ENCODE data around the gene WSCD1. TPM values are rescaled to one million over a fixed set of nuclear protein-coding genes. Genes with fewer than 3 reads are reported as not detected.

The WSCD1 gene
- 1 to 10 TPM; 1.8 to 5.5 TPM for total RNA-seq

DNA sequence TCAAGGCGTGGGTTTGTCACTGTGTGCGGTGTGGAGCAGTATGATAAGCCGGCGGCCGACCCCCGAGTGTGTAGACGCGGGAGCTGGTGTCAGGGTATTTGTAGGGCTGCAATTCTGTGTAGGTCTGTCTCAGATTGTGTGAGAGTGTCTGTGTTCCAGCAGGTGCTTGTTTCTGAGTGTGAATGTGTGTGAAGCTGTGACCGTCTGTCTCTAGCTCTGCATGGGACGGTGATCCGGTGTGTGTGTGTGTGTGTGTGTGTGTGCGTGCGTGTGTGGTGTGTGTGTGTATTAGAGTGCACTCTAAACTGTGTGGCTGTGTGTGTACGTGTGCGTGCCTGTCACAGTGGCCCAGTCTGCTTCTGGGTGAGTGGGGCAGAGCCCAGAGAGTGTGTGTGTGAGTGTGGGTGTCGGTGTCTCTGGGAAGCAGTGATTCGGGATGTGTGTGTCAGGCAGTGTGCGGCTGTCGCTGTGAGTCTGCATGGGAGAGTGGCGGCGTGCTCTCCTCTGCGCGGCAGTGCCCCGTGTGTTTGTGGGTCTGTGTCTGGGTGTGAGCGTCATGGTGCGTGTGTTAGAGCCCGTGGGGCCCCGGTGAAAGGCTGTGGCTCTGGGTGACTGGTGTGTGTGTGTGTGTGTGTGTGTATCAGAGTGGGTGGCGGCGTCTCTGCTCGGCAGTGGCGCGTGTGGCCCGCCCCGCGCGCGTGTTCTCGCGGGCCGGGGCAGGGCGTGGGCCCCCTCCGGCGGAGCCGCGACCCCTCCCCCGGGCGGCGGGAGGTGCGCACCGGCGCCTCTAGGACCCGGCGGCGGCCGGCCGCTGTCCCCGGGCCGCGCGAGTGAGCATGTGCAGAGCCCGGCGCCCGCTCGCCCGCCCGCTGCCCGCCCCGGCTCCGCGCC lies at the start of gene WSCD1:
WSCD1 (plus strand) TSS at position 841 of the 891 bp plus-strand sequence. CDS start 10,280 bp downstream, outside the sequence.
- no peaks in the 10 kb centered on the region for H3K36me3 ChIP-seq
- H3K9me3 ChIP-seq, result no peaks in the 10 kb centered on the region
- TF ChIP-seq, protein P1, sequence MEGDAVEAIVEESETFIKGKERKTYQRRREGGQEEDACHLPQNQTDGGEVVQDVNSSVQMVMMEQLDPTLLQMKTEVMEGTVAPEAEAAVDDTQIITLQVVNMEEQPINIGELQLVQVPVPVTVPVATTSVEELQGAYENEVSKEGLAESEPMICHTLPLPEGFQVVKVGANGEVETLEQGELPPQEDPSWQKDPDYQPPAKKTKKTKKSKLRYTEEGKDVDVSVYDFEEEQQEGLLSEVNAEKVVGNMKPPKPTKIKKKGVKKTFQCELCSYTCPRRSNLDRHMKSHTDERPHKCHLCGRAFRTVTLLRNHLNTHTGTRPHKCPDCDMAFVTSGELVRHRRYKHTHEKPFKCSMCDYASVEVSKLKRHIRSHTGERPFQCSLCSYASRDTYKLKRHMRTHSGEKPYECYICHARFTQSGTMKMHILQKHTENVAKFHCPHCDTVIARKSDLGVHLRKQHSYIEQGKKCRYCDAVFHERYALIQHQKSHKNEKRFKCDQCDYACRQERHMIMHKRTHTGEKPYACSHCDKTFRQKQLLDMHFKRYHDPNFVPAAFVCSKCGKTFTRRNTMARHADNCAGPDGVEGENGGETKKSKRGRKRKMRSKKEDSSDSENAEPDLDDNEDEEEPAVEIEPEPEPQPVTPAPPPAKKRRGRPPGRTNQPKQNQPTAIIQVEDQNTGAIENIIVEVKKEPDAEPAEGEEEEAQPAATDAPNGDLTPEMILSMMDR (IDR thresholded peaks at IDR 0.05), result no peak
- no peak for DNase-seq (ENCODE audit: low spot score)
- peak within 1 kb of the TSS; percentile 56 to 65 for H3K4me3 ChIP-seq
- H3K4me1 ChIP-seq, result peaks cover 0 to 19% of the 10 kb centered on the region in 2 donors
- H3K27me3 ChIP-seq, result no peaks in the 10 kb centered on the region
- no peak within 1 kb of the TSS for H3K27ac ChIP-seq

DNA sequence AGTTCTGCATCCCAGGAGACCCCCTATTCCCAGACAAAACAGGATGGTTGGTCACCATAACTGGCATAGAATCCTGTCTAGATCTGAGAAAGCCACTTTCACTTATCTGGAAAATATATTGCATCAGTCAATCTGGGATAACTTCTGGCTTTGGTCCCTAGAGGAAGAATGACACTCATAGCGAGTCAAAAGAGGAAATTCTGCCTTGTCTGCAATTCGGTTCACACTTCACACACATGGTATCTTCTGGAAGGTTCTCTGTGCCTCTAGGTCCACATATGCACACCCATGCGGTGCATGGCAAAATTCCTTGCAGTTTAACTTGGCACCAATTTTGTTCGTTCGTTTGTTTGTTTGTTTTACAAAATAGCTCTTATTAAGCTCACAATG lies 49.2 kb upstream of the WSCD1 start:
- H3K9me3 ChIP-seq, result no peaks in the 10 kb centered on the region
- H3K4me1 ChIP-seq, result no peaks in the 10 kb centered on the region
- no peak for DNase-seq (ENCODE audit: low spot score)
- H3K27ac ChIP-seq, result no peak overlapping the region
- no peak overlapping the region for H3K4me3 ChIP-seq
- H3K27me3 ChIP-seq, result no peaks in the 10 kb centered on the region
- no peaks in the 10 kb centered on the region for H3K36me3 ChIP-seq
- TF ChIP-seq, protein P1 (IDR thresholded peaks at IDR 0.05), result no peak

DNA sequence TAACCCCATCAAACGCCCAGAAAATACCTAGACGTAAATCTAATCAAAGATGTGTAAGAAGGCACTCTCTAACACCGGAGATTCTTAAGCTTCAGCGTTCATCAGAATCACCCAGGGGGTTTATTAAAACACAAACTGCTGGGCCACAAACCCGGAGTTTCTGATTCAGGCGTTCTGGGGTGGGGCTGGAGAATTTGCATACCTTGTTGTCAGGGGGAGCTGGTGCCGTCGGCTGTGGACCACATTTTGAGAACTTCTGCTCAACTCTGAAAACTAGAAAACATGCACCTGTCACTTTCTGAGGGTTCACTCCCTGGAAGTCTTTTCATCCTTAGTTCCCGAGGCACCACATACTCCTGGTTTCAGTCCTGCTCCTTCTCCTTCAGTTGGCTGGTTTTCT lies 48.6 kb upstream of the WSCD1 start:
- no peak overlapping the region for H3K4me3 ChIP-seq
- no peaks in the 10 kb centered on the region for H3K9me3 ChIP-seq
- H3K27me3 ChIP-seq, result no peaks in the 10 kb centered on the region

DNA sequence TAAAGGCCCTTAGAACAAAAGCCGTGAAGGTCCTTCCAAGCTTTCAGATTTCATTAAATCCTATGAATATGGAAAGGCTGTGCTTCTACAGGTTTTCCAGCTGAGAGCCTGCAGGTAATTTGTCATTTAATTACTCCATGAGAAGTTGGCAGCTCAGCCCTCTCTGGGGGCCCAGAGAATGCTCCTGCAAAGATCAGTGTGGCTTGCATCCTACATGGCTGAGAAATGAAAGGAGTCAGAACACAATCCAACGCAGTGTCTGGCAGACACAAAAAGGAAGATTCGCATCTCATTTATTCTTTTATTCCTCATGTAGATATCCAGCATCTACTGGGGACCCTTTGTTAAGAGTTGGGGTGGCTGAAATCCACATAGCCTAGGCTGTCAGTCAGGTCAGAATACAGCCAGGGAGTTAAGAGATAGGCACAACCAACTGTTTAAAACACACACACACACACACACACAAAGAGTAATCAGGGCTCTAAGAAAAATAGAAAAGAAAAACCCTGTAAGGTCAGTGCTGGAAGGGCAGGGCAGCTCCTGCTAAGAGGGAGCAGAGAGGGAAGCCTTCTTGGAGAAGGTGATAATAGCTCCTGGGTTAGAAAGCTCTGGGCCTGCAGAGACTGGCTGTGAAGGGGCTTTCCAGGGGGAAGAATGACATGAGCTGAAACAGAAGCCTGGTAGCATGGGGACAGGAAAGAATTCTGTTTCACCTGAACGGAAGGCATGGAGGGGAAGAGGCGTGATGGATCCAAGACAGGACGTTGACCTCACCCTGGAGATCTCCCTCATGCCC lies 46.9 kb upstream of the WSCD1 start:
- Histone ChIP-seq H3K4me3 (no peak overlapping the region), H3K27me3 (no peaks in the 10 kb centered on the region), H3K36me3 (no peaks in the 10 kb centered on the region), H3K27ac (no peak overlapping the region), H3K4me1 (no peaks in the 10 kb centered on the region), H3K9me3 (no peaks in the 10 kb centered on the region)
- TF ChIP-seq, protein P1 (IDR thresholded peaks at IDR 0.05), result no peak
- DNase-seq (ENCODE audit: low spot score), result no peak

More for the DNA sequence above, 48.6 kb upstream of the WSCD1 start:
- Histone ChIP-seq H3K4me1 (no peaks in the 10 kb centered on the region), H3K36me3 (no peaks in the 10 kb centered on the region), H3K27ac (no peak overlapping the region)
- DNase-seq (ENCODE audit: low spot score), result no peak
- TF ChIP-seq, protein P1 (IDR thresholded peaks at IDR 0.05), result no peak

DNA sequence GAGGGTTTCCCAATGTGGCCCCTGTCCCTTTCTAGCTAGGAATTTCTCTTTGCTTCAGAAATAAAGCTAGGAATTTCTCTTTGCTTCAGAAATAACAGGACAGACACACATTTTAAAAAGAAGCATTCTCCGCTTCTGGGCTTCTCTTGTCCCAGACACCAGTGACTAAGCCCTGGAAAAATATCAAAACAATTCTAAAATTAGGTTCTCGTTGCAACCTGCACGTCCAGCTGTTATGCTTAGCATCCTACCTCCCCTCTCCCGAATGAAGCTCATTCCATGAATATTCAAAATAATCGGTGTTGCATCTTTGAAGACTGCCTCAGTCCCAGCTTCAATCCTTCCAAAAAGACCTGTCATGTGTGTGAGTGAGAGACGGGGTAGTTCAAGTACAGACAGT lies 45.6 kb upstream of the WSCD1 start:
- no peak for DNase-seq (ENCODE audit: low spot score)
- no peaks in the 10 kb centered on the region for H3K9me3 ChIP-seq
- no peak overlapping the region for H3K27ac ChIP-seq
- H3K4me3 ChIP-seq, result no peak overlapping the region
- TF ChIP-seq, protein P1 (IDR thresholded peaks at IDR 0.05), result no peak
- no peaks in the 10 kb centered on the region for H3K27me3 ChIP-seq
- no peaks in the 10 kb centered on the region for H3K4me1 ChIP-seq
- H3K36me3 ChIP-seq, result no peaks in the 10 kb centered on the region

Measured in right atrium auricular region (tissue), 2 donors.